Lower leg skin (tissue), 4 donors: Measurements from ENCODE around the gene CHID1. TPM values are rescaled to one million over a fixed set of nuclear protein-coding genes. Genes with fewer than 3 reads are reported as not detected.

Source experiments
- DNase-seq, 2 donors: peaks; one replicate each; pipeline ENCODE4 v3.0.0-alpha.2; 2019; ENCODE audit warnings: low spot score in 2 of 2
- H3K4me3 ChIP-seq: fragments of 200-600 bp; sonication (generic); 2 replicates; pipeline ENCODE4 v1.5.1; 2017; ENCODE audit warnings: mild to moderate bottlenecking, low read depth; ENCODE audit not compliant: poor library complexity, severe bottlenecking
- CTCF ChIP-seq, 3 donors: fragments of 450-650 bp; IDR thresholded peaks; one replicate each; pipeline ENCODE4 v1.5.1; 2016; ENCODE audit warnings: antibody characterized with exemption in 3 of 3, mild to moderate bottlenecking in 3 of 3, moderate library complexity in 2 of 3
- POLR2A ChIP-seq, 2 donors: fragments of 450-650 bp; IDR thresholded peaks; one replicate each; pipeline ENCODE4 v1.6.1; 2016 to 2017; ENCODE audit warnings: antibody characterized with exemption in 2 of 2, mild to moderate bottlenecking in 1 of 2, moderate library complexity in 1 of 2
- WGBS, 2 donors: methylation state at CpG; one replicate each; pipeline ENCODE4 v1.1.5; 2018; 5-methylcytosine and 5-hydroxymethylcytosine counted together
- intact Hi-C: fragments of 100-400 bp; cut with DNase I; formaldehyde crosslinking; loops from one replicate; pipeline ENCODE4 v1.15.0; 2023; ENCODE audit warnings: low total_unique reads
- total RNA-seq, 4 donors: library from RNA; depleted of rRNA; stranded (reverse); fragments of >200 nt; gene quantifications; one replicate each; pipeline ENCODE4 v1.1.0, GENCODE V29; 2016

The CHID1 gene
- total RNA-seq, 4 donors from 2014 or later = 35.5 to 59.4 (median 50.7) TPM

GRCh38 chr11:888310-889212, 22.0 kb downstream of the CHID1 start:
- TF ChIP-seq POLR2A (IDR thresholded peaks at IDR 0.05) = no peak
- no peak for TF ChIP-seq CTCF (IDR thresholded peaks at IDR 0.05)
- no peak for DNase-seq
- WGBS, 2 donors = 86 to 92% methylated on average over 32 to 43 of the region's 45 CpGs
- H3K4me3 ChIP-seq = no peak overlapping the region
- intact Hi-C loops = no loop called here

GRCh38 chr11:887589-887988, 23.0 kb downstream of the CHID1 start:
- TF ChIP-seq CTCF (IDR thresholded peaks at IDR 0.05) = no peak
- no peak for TF ChIP-seq POLR2A (IDR thresholded peaks at IDR 0.05)
- no peak for DNase-seq
- intact Hi-C loops = no loop called here
- no peak overlapping the region for H3K4me3 ChIP-seq
- 94 to 96% methylated on average over 12 to 14 of the region's 14 CpGs for WGBS, 2 donors

GRCh38 chr11:886568-886967, 24.0 kb downstream of the CHID1 start:
- DNase-seq = no peak
- intact Hi-C loops = no loop called here
- no peak for TF ChIP-seq CTCF (IDR thresholded peaks at IDR 0.05)
- TF ChIP-seq POLR2A (IDR thresholded peaks at IDR 0.05) = no peak
- no peak overlapping the region for H3K4me3 ChIP-seq
- 97% methylated on average over 17 of the region's 17 CpGs for WGBS, 2 donors

GRCh38 chr11:884578-885070, 26.0 kb downstream of the CHID1 start:
- no peak for DNase-seq
- WGBS, 2 donors = 84 to 89% methylated on average over 15 to 16 of the region's 16 CpGs

GRCh38 chr11:883527-883926, 27.1 kb downstream of the CHID1 start:
- intact Hi-C loops = no loop called here
- 66 to 100% methylated on average over 1 to 5 of the region's 10 CpGs for WGBS, 2 donors
- no peak for DNase-seq

More at GRCh38 chr11:884578-885070, 26.0 kb downstream of the CHID1 start:
- no peak overlapping the region for H3K4me3 ChIP-seq
- TF ChIP-seq CTCF (IDR thresholded peaks at IDR 0.05) = no peak
- TF ChIP-seq POLR2A (IDR thresholded peaks at IDR 0.05) = no peak
- intact Hi-C loops = no loop called here

More at GRCh38 chr11:883527-883926, 27.1 kb downstream of the CHID1 start:
- TF ChIP-seq POLR2A (IDR thresholded peaks at IDR 0.05) (no peak), CTCF (IDR thresholded peaks at IDR 0.05) (no peak)
- no peak overlapping the region for H3K4me3 ChIP-seq
